HG03097 (cell line): ENCODE measurements around the gene FSTL4.

Source experiments
- ATAC-seq: cut with Tn5 transposase; IDR thresholded peaks from one replicate; pipeline ENCODE4 v1.9.1; 2021; ENCODE audit not compliant: unreplicated experiment, low FRiP score

FSTL4 gene

DNA sequence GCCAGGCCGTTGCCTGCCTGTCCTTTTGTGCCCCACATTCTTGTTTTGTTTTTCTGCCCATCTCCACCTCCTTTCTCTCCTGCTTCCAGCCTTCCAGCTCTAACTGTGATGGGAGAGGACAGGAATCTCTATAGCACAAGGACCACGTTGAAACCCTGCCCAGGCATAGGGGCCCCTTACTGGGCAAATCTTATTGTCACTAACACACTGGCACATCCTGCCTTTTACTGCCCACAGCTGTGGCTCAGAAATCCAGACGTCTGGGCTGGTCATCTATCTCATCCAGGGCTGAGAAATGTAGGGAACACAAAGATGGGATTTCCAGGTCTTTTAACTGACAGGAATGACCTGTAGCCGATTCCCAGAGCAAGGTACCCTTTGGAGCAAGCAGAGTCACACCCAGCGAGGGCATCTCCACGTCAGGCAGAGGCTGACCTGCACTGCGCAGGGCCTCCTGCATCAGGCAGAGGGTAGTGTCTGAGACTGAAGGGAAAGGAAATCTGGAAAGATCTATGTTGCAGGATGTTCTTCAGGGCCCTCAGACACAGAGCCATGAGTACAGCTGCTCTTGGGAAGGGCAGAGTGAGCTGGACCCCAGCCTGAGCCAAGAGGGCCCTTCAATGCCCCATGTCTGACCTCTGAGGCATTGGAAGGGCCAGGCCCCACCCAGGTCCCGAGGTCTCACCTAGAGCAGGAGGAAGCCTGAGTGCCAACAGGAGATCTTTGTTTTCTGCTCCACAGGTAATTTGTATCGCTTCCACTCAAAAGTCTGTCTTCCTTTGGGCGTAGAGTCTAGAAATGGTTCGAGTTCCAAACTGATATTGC is 278.8 kb downstream of the FSTL4 start:
- no peak for ATAC-seq

DNA sequence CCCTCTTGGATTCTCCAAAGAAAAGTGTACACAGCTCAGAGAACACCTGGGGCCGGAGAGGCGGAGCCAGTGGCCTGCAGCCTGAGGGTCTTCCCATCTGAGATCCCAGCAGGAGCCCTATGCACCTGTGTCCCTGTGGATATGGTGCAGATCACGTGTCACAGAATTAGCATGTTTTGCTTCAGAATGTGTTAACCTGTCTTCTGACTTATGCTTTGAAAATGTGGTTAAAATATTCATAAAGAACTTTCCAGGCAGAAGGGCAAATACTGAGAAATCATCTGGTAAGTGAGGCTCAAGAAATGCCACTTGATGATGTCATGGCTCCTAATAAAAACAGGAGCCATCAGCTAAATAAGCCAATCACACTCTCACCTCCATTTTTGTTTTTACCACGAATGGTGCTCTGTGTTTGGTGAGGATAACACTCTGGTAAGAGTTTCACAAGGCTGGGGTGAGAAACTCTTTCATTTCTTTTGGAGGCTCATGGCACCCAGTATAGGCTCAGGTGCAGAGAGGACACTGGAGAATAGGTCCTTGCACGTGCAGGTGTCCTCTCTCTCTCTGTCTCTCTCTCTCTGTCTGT is 279.8 kb downstream of the FSTL4 start:
- no peak for ATAC-seq

DNA sequence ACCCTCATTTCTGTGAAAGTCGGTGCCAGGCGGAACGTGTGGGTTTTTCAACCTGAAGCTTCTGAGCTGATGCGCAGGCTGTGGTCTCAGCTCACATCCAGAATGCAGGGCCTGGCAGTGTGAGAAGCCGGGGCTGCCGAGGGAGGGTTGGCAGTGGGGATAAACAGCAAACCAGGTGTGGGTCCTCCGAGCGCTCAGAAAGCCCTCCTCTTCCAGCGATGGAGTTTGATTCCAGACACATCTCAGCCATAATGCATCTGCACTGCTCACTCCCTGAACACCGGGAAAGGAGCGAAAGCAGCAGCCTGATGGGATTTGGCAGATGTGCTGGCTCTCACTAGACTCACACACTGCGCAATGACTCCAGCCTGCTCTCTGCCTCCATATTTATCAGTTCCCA is 280.4 kb downstream of the FSTL4 start:
- no peak for ATAC-seq

DNA sequence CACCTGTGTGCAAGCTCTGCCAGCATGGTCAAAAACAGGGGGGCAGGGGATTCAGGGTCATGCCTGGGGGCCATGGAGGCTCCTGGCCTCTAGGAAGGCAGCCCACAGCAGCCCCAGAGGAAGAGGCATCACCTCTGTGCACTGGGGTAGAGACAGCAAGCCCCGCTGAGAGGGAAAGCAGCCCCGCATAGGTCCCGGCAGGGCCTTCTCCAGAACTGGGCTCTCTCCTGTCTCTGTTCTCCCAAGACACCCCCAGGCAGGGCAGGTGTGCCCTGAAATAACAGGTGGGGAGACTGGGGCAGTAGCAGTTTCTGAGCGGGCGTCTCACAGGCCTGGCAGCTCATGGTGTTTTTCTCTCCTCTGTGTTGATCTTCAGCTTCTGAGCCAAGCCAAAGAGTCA is 281.4 kb downstream of the FSTL4 start:
- ATAC-seq: no peak

DNA sequence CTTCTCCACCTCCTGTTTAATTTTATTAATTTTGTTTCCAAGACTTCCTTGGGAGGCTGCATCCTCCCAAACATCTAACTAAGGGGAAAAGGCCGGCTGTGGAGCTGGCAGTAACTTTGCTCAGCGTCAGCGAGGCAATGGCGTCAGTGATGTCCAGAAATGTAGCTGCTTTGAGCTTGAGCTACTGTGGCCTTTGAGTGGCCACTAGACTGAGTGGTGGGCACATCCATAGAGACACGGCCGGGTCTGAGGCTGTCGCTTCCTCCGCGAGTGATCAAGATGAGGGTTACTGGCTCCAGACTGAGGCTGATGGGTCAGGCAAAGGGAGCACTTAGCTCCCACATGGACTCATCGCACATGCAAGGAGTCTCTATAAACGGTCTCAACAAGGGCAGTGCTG is 283.5 kb downstream of the FSTL4 start:
- ATAC-seq: no peak

DNA sequence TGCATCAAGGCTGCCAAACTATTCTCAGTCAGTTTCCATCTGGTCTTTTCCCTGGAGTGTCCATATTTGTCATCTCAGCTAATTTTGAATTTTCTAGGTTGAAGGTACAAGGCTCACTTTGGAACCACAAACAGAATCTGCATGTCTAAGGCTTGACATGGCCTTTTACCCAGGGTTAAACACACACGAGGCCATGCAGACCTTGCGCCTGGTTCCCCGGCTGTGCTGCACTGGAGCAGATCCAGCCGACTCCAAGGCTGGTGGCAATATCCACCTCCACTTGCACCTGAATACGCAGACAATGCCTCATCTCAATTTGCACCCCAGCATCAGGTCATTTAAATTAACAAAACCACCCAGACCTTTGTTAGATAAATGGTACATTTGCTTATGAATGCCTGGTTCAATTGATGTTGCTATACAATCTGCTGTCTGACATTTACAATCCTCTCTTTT is 284.4 kb downstream of the FSTL4 start:
- ATAC-seq: no peak

DNA sequence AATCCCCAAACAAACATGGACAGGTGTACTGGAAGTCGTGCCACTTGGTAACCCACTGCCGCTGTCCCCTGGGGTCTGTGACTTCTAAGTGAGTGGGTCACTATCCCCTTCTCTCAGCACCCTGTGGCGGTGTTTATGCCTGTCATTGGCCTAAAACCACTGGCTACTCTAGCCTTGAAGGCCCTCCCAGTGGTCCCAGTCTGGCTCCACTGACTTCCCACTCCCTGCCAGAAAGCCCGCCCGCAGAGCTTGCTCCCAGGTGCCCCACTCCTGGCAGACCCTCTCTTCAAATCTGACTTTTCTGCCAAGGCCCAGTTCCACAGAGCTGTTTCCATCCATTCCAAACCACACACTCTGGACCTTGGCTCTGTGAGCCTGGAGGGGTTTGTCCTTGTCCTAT is 286.0 kb downstream of the FSTL4 start:
- no peak for ATAC-seq

DNA sequence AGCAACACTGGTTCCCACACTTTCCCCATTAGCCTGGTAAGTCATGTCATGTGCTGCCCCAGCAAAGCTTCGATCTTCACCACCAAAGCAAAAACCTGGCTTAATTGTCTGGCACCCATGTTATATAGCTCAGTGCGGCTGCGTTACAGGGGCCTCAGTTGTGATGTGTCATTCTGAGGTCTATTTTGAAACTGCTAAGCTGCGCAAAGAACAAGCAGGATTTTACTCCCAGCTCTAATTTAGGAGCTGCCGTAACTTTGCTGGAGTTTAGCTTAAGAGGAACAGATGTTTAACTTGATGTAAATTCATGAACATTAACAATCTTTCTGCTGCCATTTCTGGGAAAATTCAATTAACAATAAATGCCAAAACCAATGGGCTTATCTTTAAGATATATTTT is 286.5 kb downstream of the FSTL4 start:
- ATAC-seq: no peak

DNA sequence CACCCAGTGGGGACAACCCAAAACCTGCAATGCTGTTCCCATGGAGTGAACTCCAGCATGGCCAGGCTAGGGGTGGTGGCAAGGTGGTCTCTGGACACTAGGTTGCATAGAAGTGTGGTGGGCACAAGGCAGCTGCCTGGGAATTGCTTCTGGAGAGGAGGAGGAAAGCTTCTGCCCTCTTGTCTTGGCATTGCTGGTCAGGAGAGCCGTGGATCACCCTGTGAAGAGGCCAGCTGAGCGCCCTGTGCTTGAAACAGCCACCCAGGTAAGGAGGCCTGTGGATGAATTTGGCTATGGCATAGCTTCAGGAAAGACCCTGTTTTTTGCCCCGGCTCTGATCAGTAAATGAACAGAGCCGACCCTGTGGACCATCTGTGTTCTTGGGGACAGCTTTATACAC is 287.4 kb downstream of the FSTL4 start:
- ATAC-seq: no peak

DNA sequence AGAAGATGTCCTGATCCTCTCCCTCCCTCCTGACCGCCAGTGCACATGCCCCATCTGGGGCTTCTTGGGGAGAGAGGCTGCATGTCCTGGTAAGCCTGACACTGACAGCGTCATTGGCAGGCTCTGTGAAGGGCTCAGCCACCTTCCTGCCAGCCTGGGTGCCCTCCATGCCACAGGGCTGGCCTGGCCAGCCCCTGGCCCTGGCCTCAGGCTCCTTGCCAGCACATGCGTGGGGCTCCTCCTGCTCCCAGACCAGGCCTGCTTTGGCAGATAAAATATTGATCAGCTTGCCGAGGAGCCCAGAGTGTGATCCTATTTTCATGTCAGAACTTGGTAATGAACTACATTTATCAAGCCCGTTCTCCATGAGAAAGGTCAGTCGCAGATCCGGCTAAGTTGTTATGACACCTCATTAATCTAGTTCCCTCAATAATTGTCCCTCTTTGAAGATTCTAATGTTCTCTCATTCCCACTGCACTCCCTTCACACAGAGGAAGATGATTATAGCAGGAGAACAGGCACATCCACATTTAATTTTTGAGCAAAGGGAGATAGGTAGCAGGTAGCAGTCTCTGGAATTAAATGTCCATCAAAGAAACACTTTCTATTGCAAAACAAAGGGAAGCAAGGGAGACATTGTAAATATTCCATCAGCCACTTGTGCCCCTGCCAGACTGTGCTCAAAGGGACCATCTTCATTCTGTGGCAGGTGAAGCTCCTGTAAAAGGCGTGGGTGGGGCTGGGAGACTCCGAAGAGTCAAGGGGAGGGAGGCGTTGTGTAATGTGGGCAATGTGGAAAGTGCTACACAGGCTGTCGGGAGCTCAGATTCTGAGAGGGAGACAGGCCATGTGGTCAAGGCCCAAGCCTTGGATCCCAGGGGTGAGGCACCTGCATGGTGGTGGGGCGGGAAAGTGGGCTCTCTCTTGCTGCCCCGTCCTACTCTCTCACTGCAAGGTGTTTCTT is 288.6 kb downstream of the FSTL4 start:
- ATAC-seq: no peak

DNA sequence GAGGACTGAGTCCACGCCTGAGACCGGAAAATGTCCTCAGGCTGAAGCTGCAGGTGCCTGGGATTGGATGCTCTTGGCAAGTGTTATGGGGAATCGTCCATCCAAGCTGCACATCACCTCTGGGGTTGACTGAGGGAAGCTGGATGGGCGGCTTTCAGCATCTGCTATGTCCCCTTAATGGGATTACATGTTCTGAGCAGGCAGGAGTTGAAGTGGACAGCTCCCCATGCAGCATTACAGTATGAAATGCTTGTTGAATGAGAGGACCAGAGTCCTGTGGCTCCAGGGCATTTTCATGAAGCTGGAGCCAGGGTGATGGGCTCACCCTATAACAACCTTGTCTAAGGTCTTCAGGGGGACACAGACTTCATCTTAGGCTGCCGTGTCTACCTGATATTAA is 289.6 kb downstream of the FSTL4 start:
- ATAC-seq: no peak

DNA sequence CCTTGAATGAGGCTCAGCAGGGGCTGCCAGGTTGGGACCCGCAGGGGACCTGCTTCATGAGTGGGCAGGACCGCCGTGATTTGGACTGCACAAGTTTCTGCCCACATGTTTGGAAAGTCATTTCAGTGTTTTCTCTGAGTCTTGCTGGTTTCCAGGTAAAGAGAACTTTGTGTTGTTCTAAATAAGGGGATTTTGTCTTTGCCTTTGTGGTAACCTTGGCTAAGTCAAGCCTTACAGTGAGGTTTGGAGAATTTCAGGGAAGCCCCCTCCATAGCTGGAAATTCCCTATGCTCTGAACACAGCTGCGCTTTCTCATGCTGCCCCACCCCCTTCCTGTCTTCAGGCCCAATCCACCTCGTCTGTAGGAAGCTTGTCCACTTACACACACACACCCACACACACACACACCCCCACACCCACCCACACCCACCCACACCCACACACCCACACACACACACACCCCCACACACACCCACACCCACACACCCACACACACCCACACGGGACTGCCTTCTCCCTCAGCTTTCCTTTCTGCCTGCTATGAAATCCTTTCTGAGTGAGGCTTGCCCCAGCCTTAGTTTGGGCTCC is 290.4 kb downstream of the FSTL4 start:
- no peak for ATAC-seq

DNA sequence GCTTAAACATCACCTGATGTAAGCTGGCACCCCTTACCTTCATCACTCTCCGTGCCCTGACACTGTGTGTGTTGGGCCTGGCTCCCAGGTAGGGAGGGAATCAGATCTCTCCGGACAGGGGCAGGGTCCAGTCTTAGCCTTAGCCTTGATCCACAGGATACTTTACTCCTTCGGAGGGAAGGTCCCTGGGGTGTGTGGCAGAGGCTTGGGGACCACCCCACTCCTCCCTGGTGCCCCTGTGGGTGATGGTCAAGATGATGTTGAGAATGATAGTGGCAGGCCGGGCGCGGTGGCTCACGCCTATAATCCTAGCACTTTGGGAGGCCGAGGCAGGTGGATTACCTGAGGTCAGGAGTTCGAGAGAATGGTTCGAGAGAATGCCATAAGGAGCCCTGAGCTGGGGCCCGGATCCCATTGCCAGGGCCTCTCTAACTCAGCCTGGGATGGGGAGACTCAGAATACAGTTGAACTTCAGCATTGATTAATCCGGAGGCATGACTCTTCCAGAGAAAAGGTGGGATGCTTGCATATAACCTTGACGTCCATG is 291.0 kb downstream of the FSTL4 start:
- no peak for ATAC-seq

DNA sequence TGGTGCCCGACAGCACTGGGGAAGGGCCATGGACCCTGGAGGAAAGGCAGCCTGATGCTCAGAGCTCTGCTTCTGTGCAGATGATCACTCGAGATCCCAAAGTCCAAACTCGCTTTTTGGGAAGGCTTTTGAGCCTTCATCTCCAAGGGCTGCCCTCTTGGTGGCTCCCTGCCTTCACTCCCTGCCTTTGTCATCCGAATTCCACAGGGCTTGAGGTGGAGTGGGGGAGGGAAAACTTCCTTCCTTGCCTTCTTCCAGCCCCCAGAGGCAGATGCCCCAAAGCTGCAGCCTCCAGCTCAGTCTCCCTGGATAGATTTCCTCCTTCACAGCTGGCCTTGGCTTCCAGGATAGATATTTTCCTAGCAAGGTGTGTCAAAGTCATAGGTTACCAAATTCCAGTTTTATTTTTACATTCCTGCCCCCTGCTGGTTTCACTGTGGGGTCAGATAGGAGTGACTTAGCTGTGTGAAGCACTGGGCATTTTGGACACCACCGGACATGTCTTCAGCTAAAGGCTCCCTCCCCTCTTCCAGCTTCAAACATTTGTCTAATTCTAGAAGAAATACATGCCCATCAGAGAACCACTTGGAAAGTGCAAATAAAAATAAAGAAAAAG is 292.3 kb downstream of the FSTL4 start:
- ATAC-seq: no peak

DNA sequence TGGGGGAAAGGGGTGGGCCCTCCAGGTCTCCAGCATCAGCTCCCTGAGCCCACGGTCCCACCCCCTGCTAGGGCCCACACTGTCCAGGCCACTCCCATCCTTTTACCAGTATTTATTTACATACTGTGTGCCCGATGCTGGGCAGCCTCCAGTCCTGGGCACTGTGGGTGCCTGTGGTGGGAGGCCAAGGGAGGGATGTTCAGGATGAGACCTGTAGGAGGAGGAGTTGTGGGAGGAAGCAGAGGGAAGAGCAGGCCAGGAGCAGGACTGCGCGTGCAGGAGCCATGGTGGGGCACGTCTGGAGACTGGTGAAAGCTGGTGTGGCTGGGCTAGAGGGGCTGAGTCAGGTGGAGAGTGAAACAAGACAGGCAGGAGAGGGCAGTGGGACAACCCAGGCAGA is 293.1 kb downstream of the FSTL4 start:
- no peak for ATAC-seq

DNA sequence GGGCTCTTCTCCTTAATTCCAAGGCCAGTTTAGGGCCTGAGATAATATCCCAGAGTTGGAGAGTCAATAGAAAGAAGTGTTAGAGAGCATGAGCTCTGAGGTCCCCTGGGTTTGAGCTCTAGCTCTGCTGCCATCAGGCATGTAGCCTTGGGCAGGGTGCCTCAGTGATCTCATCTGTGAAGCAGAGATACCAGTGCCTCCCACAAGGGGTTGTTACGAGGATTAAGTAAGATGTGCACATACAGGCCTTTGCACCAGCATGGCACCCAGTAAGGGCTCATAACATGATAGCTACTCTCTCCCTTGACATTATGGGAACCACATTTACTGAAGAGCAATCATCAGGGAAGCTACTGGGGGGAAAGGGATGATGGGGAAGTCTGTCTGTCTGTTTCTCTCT is 294.8 kb downstream of the FSTL4 start:
- ATAC-seq: no peak

DNA sequence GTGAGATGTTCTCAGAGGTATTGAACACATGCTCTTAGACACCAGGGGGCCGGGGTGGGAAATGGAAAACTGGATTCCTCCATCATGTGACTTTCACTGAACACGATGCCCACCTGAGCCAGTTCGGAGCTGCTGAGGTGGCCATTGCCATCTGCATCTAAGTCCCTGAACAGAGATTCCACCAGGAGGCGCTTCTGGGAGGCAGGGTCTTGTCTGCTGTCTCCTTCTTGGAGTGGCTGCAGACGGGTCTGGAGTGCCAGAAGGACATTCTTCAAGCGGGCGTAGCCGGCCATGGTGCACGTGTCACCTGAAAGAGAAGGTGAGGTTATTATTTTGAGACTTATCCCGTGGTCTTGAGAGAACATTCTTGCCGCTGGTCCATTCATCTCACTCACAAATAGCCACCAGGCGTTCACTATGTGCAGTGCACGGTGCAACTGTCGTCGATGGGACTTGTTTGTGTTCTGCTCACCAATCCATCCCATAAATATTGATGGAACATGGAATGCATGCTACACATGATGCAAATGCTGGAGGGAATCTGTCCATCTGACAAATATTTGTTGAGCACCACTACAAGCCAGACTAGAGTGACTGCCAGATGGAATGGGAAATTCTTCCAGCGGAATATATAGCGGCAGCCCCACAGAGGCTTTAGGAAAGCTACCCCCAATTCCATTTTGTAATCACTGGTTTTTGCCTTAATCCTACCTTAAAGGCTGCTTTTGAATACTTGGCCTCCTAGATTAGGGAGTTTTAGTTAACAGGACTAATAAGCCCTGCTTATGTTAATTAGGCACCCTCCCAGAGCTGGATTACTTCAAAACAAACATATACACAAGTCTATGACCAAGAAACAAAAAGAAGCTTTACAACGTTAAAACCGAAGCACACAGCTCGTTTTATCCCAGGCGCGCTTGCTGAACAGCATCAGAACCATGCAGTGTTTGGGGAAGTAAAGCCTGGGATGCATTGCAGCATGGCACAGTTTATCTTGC is 295.7 kb downstream of the FSTL4 start:
- no peak for ATAC-seq

DNA sequence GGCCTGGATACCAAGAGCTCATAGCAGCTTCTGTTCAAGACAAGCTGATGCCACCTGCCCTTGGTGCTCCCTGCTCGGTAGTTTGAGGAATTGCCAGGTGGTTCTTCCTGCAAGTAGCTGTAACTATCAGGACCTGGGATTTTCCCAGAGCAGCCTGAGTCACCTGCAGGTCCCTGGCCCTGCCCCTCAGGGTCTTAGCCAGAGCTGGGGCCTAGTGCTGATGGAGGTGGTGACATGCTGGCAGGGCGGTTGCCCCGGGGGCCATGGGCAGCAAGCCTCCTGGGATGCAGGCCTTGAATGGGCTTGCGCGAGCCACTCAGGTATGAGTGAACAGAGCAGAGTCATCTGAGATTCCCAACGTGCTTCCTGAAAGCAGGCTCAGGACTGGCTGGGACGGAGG is 298.3 kb downstream of the FSTL4 start:
- ATAC-seq: no peak

DNA sequence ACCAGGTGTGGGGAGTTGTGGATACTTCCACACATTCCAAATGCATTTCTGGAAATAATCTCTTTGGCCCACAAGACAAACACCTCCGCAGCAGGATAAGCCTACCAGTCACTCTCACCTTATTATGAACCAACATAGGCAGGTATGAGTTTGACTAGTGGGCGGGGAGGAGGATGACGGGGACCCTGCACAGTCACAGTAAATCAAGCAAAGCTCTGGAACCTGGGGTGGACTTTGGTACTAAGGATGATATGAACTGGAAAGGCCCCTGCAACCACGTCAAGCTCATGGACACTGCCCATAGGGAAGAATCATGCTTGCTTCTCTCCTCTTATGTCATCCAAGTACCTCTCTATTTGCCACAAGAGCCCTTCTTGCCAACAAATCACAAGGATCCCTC is 301.2 kb downstream of the FSTL4 start:
- no peak for ATAC-seq
